Measurements from ENCODE around the gene TGM6.

DNA sequence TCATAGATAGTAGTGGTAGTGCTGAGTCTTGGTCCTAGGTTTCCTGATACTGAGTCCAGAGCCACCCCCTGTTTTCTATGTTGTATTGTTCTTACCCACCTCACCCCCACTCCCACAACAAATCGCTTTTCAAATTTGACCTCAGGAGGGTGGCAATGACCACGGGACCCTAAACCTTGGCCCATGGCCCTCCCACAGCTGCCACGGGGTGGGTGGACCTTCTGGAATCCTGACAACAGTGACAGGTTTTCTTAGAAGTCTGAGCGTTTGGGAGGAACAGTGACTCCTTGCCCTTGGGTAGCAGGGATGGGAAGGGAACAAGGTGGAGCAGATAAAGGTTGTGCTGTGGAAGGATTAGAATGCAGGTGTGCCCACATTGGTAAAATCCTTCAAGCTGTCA is 48.0 kb upstream of the TGM6 start:
- TF ChIP-seq, protein P1, sequence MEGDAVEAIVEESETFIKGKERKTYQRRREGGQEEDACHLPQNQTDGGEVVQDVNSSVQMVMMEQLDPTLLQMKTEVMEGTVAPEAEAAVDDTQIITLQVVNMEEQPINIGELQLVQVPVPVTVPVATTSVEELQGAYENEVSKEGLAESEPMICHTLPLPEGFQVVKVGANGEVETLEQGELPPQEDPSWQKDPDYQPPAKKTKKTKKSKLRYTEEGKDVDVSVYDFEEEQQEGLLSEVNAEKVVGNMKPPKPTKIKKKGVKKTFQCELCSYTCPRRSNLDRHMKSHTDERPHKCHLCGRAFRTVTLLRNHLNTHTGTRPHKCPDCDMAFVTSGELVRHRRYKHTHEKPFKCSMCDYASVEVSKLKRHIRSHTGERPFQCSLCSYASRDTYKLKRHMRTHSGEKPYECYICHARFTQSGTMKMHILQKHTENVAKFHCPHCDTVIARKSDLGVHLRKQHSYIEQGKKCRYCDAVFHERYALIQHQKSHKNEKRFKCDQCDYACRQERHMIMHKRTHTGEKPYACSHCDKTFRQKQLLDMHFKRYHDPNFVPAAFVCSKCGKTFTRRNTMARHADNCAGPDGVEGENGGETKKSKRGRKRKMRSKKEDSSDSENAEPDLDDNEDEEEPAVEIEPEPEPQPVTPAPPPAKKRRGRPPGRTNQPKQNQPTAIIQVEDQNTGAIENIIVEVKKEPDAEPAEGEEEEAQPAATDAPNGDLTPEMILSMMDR (IDR thresholded peaks at IDR 0.05): no peak
- no peak for TF ChIP-seq POLR2A (IDR thresholded peaks at IDR 0.05)

Data from uterus (tissue), 2 donors.